Measurements from ENCODE around the gene TMCC3.

DNA sequence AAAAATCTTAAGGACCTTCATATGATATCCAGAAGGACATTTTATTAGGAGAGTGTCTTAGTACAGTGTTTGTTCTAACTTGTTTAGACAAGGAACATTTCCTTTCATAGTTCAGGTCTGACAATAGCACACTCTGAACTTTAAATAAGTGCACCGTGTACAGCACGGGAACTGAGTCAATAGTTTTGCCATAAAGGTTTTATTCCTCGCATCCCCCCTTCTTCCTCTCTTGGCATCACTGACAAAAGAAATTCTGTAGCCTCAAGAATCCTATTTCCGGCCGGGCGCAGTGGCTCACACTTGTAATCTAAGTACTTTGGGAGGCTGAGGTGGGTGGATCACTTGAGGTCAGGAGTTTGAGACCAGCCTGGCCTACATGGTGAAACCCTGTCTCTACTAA, 58.3 kb downstream of the TMCC3 start:
- TF ChIP-seq, protein P1, sequence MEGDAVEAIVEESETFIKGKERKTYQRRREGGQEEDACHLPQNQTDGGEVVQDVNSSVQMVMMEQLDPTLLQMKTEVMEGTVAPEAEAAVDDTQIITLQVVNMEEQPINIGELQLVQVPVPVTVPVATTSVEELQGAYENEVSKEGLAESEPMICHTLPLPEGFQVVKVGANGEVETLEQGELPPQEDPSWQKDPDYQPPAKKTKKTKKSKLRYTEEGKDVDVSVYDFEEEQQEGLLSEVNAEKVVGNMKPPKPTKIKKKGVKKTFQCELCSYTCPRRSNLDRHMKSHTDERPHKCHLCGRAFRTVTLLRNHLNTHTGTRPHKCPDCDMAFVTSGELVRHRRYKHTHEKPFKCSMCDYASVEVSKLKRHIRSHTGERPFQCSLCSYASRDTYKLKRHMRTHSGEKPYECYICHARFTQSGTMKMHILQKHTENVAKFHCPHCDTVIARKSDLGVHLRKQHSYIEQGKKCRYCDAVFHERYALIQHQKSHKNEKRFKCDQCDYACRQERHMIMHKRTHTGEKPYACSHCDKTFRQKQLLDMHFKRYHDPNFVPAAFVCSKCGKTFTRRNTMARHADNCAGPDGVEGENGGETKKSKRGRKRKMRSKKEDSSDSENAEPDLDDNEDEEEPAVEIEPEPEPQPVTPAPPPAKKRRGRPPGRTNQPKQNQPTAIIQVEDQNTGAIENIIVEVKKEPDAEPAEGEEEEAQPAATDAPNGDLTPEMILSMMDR (conservative IDR thresholded peaks at IDR 0.05), result no peak
- TF ChIP-seq EZH2 (IDR thresholded peaks at IDR 0.05; ENCODE audit: low read depth), result no peak
